ENCODE measurements around the gene ZNF436. TPM values are rescaled to one million over a fixed set of nuclear protein-coding genes. Genes with fewer than 3 reads are reported as not detected.

Gene ZNF436
- polyA plus RNA-seq, 1 experiment, result 8.1 TPM

GRCh38 chr1:23385119-23385621 is 15.5 kb upstream of the ZNF436 start:
- ChIA-PET POLR2A (no interaction called here), CTCF (interaction anchor here (3.6 kb wide), 1 partner anchor 18 kb away, joined by 14 read pairs; no protein-coding TSS in a partner anchor)

GRCh38 chr1:23384312-23385058 is 14.8 kb upstream of the ZNF436 start:
- CTCF ChIA-PET, result interaction anchor here (3.6 kb wide), 1 partner anchor 19 kb away, joined by 14 read pairs; no protein-coding TSS in a partner anchor
- TF ChIP-seq CTCF (IDR thresholded peaks at IDR 0.05; ENCODE audit: insufficient read depth, low read depth, low read length), result no peak
- no peak overlapping the region for H3K4me3 ChIP-seq (ENCODE audit: low read depth, low read length)
- POLR2A ChIA-PET, result interaction anchor here (0.6 kb wide), 1 partner anchor 449 kb away, joined by 6 read pairs; no protein-coding TSS in a partner anchor
- no peak for DNase-seq (ENCODE audit: low read depth)
- H3K27me3 ChIP-seq (ENCODE audit: control insufficient read depth, insufficient read depth, low read length), result no peaks in the 10 kb centered on the region
- H3K36me3 ChIP-seq (ENCODE audit: control insufficient read depth, insufficient read depth, low read length), result no peaks in the 10 kb centered on the region

More at GRCh38 chr1:23385119-23385621, 15.5 kb upstream of the ZNF436 start:
- DNase-seq (ENCODE audit: low read depth), result no peak
- H3K27me3 ChIP-seq (ENCODE audit: control insufficient read depth, insufficient read depth, low read length), result no peaks in the 10 kb centered on the region
- no peaks in the 10 kb centered on the region for H3K36me3 ChIP-seq (ENCODE audit: control insufficient read depth, insufficient read depth, low read length)
- H3K4me3 ChIP-seq (ENCODE audit: low read depth, low read length), result no peak overlapping the region
- no peak for TF ChIP-seq CTCF (IDR thresholded peaks at IDR 0.05; ENCODE audit: insufficient read depth, low read depth, low read length)

DNA sequence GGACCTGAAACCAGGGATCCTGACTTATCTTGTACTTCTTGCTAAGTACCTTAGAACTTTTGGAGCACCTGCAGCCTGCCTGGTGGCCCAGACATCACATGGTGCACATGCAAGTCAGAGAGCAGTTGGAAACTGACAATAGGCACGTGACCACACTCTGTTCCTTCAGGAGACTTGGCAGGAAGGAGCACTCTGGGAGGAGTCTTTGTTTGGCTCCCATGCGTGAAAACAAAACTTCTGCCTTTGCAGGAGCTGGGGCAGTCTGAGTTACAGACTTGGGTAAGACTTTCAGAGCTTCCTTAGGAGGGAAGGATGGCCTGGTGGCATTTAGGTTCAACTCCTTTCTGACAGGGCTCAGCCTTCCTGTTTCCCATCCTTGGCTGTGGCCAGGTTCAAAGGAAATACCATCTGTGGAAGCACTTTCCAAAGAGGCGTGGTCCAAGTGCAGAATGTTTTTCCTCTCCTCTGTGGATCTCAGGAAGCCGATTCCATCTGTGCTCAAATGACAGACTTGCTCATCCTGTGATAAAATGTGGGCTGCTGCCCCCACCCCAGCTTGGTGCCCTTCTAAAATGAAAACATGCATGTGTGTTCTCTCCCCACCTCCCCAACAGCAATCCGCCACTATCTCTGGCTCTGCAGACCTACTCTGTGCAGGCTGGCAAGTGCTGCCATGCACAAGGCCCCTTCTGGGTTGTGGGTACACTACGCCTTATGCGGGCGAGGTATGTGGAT is 14.1 kb upstream of the ZNF436 start:
- Histone ChIP-seq H3K4me3 (ENCODE audit: low read depth, low read length) (no peak overlapping the region), H3K27me3 (ENCODE audit: control insufficient read depth, insufficient read depth, low read length) (no peaks in the 10 kb centered on the region), H3K36me3 (ENCODE audit: control insufficient read depth, insufficient read depth, low read length) (no peaks in the 10 kb centered on the region)
- ChIA-PET CTCF (interaction anchor here (3.6 kb wide), 1 partner anchor 20 kb away, joined by 14 read pairs; no protein-coding TSS in a partner anchor), POLR2A (interaction anchor here (0.6 kb wide), 1 partner anchor 449 kb away, joined by 6 read pairs; no protein-coding TSS in a partner anchor)
- no peak for TF ChIP-seq CTCF (IDR thresholded peaks at IDR 0.05; ENCODE audit: insufficient read depth, low read depth, low read length)
- DNase-seq (ENCODE audit: low read depth), result no peak

DNA sequence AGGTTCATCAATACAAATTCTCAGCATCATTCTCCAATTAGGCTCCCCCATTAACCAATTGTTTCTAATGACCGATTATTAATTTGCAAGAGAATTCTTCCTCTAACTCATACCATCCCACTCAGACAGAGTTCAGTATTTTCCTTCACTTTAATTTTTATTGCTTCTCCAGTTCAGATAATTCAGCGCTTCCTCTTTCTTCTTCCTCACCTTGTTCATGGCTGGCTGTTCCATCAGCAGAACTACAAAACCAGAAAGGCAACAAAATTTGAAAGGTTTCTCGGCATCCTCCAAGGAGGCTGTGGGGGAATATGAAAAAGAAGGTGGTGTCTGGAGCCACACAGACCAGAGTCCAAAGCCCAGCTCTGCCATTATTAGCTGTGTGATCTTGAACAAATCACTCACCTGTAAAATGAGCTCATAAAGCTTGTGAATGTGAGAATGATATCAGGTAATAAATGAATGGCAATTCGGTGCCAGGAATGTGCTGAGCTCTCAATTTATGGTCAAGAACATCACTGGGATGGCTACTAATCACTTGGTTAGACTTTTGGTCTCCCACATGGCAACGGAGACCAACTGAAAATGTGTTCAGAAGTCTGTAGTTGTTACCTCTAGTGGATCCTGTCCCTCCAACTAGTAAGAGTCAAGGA is 11.7 kb upstream of the ZNF436 start:
- no peak for DNase-seq (ENCODE audit: low read depth)
- H3K4me3 ChIP-seq (ENCODE audit: low read depth, low read length), result no peak overlapping the region
- POLR2A ChIA-PET, result no interaction called here
- no peak for TF ChIP-seq CTCF (IDR thresholded peaks at IDR 0.05; ENCODE audit: insufficient read depth, low read depth, low read length)
- no peaks in the 10 kb centered on the region for H3K36me3 ChIP-seq (ENCODE audit: control insufficient read depth, insufficient read depth, low read length)
- H3K27me3 ChIP-seq (ENCODE audit: control insufficient read depth, insufficient read depth, low read length), result no peaks in the 10 kb centered on the region
- CTCF ChIA-PET, result interaction anchor here (1.1 kb wide), 1 partner anchor 22 kb away, joined by 3 read pairs; no protein-coding TSS in a partner anchor
